Left cardiac atrium (tissue), 4 donors: Measurements from ENCODE around the gene MON2. TPM values are rescaled to one million over a fixed set of nuclear protein-coding genes. Genes with fewer than 3 reads are reported as not detected.
A peak's percentile ranks its signal among the peaks of the same experiment; 100 is the strongest.
"Not testable (repeated sequence)": the region's sequence is repeated elsewhere in the genome, so short reads cannot be mapped to it uniquely, and the experiment has no call there.

Experiments
- ATAC-seq, 2 donors: fragments of 200-7000 bp; cut with Tn5 transposase; one replicate each; pipeline ENCODE4 v1.9.1; 2020; ENCODE audit warnings: mild to moderate bottlenecking in 2 of 2, moderate library complexity in 2 of 2
- DNase-seq: peaks from one replicate; pipeline ENCODE4 v3.0.0-alpha.2; 2020
- intact Hi-C, 2 donors: fragments of 100-400 bp; cut with DNase I; formaldehyde crosslinking; loops; one replicate each; pipeline versions ENCODE4 v1.14.1 to v1.15.1; 2022 to 2023
- total RNA-seq, 2 donors: library from RNA; stranded (reverse); fragmentation: NEBNext Ultra II Directional; extraction: Animal tissue kit (Norgen Biotek cat#: 25700); gene quantifications; one replicate each; pipeline ENCODE4 v1.2.1, GENCODE V29; 2021
- donor health status: DM: no; HTN: yes; CAD: no.
- donor health status: DM: no; HTN: yes; CAD: no; lungs with severe emphysema.
- donor health status: DM: yes; HTN: yes; CAD: no.
- donor health status: Dilated cardiomyopathy.

The MON2 gene
- total RNA-seq, 2 donors from 2014 or later, result 21.3 to 27.0 TPM

DNA sequence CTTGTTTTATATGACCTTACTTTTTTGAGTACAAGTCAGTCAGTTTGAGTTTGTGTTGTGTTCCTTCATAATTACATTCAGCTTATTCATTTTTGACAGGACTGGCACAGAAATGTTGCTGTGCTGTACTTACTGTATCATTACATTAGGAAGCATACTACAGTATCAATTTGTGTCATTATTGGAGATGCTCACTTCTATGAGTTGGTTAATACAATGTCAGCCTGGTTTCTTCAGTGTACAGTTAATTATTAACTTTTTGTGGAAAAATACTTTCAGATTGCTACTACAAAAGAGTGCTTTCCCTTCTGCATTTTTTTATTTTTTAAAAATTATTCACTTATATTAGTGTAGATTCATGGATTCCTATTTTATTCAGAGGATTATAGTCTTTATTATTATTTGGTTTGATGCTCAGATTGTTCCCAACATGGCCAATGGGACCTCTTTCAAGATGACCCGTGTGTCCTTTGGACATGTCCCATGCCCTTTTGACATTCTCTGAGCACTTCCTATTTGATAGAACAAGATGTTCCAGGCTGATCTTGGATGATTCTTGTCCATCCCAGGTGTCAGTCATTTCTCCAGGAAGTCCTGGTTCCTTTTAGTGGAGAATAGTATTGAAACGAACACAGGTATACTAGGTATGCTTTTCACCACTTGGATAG, 66.6 kb downstream of the MON2 start:
- DNase-seq (no peak), ATAC-seq (no peak)
- intact Hi-C loops, result no loop called here

DNA sequence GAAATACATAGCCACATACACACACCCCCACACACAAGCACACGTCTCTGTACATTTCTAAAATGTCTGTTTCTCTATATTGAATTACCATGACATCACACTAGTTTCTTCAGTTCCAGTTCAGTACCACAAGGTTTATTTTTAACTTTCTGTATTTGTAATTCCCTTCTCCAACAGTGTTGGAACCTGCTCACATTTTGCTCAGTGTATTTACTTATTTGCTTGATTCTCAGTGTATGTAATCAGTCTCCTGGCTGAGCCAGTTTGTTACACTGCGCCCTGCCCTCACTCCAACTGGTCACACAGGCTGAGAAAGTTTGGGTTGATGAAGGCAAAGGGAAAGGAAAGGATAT, 67.1 kb downstream of the MON2 start:
- intact Hi-C loops, result no loop called here
- DNase-seq (no peak), ATAC-seq (no peak)

DNA sequence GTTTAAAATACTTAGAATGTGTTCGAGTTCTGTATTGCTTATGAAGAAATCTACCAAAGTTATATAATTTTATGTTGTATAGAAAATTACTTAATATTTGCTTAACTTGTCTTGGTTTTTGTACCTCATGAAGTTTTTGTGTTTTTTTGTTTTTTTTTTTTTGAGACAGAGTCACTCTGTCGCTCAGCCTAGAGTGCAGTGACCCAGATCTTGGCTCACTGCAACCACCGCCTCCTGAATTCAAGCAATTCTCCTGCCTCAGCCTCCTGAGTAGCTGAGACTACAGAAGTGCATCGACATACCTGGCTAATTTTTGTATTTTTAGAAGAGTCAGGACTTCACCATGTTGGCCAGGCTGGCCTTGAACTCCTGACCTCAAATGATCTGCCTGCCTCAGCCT, 69.9 kb downstream of the MON2 start:
- no peak for ATAC-seq
- DNase-seq, result no peak
- intact Hi-C loops, result no loop called here

DNA sequence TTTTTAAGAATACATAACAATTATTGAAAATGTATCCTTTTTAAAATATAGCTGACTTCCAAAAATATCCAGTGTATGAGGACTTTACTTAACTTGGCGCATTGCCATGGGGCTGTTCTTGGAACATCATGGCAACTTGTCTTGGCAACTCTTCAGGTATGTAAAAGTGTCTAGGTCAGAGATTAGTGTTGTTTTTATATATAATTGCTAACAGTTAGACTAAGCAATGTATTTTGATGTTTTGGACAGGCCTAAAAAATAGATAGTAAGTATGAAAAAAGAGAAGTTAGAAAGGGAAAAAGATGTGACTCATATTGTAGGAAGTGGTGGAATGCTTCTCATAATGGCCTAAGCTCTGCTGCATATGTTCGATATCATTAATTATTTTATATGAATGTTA, 70.9 kb downstream of the MON2 start:
- peak; percentile 61 to 83 for ATAC-seq
- intact Hi-C loops, result no loop called here
- DNase-seq, result peak; percentile 58

DNA sequence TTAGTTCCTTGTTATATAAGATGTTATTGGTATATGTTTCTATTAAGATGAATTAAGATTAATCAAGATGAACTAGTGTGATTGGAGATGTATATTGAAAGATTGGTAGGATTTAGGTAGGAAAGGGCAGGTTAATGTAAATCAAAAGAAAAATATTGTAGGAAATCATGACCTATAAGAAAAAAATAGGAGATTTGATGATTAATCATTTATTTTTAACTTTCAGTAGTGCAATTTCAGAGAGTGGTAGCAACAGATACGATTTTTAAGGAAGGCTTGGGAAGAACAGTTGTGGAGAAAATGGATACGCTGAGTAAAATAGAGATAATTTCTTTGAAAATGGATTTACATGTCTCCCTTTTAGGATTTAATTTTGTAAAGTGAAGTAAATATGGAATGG, 73.7 kb downstream of the MON2 start:
- no peak for DNase-seq
- intact Hi-C loops, result no loop called here
- ATAC-seq, result no peak

DNA sequence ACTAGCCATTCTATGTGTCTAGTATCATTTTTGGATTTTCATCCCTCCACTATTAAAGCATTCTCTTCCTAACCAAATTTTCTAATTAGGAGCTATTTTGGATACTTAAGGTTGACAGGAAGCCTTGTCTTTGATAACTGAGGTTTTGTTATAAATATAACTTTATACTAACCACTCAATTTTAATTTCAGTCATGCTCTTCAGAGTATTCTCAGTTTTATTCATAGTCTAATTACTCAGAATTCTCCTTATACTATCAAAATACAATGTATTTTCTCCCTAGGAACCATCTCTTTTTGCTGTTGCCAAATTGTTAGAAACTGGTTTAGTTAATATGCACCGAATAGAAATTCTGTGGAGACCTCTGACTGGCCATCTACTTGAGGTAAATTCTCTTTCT, 76.2 kb downstream of the MON2 start:
- DNase-seq (no peak), ATAC-seq (no peak)
- intact Hi-C loops, result no loop called here

DNA sequence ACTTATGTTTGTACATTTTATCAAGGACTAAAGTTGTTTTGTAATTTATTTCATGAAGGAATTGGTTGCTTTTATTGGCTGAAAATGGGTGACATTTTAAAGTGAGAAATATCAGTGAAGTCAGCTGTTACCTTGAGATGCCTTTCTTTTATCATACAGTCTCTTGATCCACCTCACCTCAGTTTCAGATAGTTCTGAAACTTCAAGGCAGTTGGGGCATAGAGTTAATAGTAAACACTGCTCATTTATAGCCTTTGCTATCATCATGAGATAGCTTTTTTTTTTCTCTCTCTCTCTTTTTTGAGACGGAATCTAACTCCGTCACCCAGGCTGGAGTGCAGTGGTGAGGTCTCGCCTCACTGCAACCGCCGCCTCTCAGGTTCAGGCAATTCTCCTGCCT, 76.7 kb downstream of the MON2 start:
- no peak for ATAC-seq
- intact Hi-C loops, result no loop called here
- DNase-seq, result no peak

DNA sequence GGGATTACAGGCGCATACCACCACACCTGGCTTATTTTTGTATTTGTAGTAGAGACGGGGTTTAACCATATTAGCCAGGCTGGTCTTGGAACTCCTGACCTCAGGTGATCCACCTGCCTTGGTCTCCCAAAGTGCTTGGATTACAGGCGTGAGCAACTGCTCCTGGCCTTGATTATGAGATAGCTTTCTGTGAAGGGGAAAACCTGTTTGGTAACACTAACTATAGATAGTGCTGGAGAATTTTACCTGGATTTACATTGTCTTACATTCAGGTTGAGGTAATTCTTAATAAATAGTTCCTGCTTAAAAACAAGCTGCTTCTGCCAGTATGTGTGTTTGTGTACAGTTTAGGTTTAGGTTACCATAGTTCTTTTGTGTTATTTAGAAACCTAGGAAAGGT, 77.1 kb downstream of the MON2 start:
- ATAC-seq (no peak), DNase-seq (no peak)
- intact Hi-C loops, result no loop called here

DNA sequence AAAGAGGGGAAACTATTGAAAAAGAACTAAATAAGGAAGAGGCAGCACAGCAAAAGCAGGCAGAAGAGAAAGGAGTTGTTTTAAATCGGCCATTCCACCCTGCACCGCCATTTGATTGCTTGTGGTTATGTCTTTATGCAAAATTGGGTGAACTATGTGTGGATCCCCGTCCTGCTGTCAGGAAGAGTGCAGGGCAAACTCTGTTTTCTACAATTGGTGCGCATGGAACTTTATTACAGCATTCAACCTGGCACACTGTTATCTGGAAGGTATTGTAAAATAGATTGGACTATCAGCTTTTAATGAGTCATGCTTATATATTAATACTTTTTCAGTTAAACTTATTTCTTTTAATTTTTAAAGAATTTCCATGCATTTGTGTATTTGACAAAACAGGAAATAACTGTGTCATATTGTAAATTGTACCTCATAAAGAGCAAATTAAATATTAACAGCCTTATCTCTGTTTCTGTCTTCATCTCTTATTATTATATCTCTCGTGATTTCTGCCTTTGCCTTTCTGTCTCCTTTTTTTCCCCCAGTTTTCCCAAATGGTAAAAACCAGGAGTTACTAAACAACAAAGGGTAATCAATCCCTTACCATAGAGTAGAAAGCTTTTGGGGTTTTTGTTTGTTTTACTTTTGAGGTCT, 86.4 kb downstream of the MON2 start:
- ATAC-seq, result no peak
- DNase-seq, result no peak
- intact Hi-C loops, result no loop called here

DNA sequence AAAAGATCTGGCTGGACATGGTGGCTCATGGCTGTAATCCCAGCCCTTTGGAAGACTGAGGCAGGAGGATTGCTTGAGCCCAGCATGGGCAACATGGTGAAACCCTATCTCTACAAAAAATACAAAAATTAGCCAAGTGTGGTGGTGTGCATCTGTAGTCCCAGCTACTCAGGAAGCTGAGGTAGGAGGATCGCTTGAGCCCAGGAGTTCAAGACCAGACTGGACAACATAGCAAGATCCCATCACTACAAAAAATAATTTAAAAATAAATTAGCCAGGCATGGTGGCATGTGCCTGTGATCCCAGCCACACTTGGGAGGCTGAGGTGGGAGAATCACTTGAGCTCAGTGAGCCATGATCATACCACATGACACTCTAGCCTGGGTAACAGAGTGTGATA, 92.7 kb downstream of the MON2 start:
- intact Hi-C loops, DNase-seq, ATAC-seq: not testable (repeated sequence)

DNA sequence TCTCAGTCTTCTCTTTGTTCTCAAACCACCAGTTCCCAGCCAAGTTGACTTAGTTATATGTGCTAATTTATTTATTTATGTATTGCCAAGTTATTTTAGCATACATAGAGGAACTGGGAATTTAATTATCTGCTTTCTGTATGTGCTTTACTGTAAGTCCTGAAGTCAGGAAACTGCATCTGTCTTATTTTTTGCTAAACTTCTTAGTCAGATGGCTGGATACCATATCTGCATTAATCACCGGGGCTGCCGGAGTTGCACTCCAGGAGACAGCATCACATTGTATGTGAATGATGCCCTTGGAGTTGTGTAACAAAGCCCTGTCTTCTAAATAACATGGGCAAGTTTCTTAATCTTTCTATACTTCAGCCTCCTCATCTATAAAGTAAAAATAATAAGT, 96.2 kb downstream of the MON2 start:
- ATAC-seq (no peak), DNase-seq (no peak)
- intact Hi-C loops, result no loop called here

DNA sequence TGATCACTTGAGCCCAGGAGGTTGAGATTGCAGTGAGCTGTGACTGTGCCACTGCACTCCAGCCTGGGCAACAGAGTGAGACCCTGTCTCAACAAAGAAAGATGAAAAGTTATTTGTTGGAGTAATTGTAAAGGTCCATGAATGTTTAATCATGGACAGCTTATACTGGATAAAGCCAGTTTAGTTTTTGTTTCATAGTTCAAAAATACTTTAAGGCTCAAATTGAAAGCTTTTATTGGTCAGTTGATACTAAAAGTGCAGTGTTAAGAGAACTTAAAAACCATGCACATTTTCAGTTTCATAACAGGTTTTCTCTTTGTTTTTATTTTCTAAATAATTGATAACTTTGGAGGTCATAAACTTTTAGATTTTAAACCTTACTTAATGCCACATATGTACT, 108.4 kb downstream of the MON2 start:
- intact Hi-C loops, result no loop called here
- ATAC-seq (no peak), DNase-seq (no peak)

DNA sequence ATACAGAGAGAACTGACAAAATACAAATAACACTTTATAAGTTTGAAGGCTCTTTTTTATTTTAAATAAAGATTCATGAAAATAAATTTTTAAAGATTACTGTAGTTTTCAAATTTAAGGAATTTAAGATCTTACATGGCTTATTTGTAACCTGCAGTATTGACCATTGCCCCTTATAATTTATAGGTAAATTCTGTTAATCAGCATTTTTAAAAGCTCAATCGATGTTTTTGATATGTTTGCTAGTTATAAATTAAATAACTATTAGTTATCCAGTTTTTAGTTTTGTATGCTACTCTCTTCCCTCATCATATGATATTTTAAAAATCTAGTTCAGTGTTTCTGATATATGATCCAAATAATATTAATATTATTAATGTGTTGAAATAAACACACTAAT, 109.9 kb downstream of the MON2 start:
- DNase-seq, result no peak
- ATAC-seq, result no peak
- intact Hi-C loops, result no loop called here

DNA sequence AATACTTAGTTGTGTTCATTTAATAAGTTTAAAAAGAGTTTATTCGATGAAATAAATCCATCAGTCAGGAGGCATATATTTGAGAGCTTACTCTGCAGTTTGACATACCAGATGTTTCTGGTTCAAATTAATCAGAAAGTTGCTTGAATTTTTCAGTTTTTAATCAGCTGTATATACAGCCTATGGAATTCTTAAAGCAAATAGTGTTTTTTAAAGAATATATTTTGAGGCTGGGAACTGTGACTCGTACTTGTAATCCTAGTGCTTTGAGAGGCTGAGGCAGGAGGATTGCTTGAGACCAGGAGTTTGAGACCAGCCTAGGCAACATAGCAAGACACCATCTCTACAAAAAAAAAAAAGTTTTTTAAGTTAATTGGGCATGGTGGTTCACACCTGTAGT, 112.1 kb downstream of the MON2 start:
- intact Hi-C loops, result no loop called here
- no peak for ATAC-seq

DNA sequence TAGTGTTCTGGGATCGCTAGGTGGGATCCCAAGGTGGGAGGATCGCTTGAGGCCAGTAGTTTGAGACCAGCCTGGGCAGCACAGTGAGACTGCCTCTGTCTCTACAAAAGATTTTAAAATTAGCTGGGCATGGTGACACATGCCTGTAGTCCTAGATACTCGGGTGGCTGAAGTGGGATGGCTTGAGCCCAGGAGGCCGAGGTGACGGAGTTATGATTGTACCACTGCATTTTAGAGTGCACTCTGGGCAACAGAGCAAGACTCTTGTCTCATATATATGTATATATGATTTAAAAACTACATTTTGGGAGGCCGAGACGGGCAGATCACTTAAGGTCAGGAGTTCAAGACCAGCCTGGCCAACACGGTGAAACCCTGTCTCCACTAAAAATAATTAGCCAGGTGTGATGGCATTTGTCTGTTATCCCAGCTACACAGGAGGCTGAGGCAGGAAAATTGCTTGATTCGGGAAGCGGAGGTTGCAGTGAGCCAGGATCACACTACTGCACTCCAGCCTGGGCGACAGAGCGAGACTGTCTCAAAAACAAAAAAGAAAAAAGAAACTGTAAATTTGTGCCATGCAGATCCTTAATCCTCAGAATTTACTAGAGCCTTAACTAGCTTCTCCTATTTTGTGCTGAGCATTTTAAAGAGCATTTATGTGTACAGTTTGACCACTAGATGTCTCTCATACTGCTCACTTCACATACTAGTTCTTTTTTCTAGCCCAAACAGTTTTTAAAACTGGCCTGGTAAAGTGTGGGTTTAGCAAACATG, 114.8 kb downstream of the MON2 start:
- DNase-seq (peak; percentile 28), ATAC-seq (peak; percentile 89 to 91)
- intact Hi-C loops, result loop anchor here (2.0 to 5.0 kb wide), 2 partner anchors 213 to 486 kb away; no protein-coding TSS in a partner anchor

More for the DNA sequence above, 112.1 kb downstream of the MON2 start:
- no peak for DNase-seq

DNA sequence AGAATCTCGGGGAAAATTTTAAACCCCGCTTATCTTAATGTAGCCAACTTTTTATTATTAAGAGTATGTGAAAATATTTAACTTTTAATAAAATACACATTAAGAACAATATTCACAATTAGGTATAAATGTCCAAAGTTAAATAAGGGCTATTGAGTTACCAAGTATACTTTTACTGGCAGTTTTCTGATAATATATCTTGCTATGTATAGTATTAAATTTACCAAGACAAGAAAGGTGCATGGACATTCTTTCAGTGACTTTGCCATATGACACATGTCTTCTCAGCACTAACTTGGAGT, 115.4 kb downstream of the MON2 start:
- ATAC-seq (no peak), DNase-seq (no peak)
- intact Hi-C loops, result loop anchor here in 1 of 2 donors (5.0 kb wide), 1 partner anchor 485 kb away; no protein-coding TSS in a partner anchor

DNA sequence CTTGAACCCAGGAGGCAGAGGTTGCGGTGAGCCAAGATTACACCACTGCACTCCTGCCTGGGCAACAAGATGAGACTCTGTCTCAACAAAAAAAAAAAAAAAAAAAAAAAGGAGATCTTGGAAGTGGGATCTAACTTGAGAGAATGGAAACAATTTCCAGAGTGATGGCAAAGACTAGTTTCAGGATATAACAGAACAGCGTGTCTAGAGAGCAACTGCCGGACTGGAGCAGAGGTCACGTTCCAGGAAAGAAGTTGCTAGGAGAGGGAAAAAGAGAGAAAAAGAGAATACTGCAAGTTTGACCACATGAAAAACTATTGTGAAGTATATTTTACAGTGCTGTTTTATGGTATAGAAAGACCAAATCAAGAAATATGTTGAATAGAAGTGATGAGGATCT, 118.0 kb downstream of the MON2 start:
- DNase-seq, result peak; percentile 23
- intact Hi-C loops, result loop anchor here in 1 of 2 donors (5.0 kb wide), 1 partner anchor 483 kb away; no protein-coding TSS in a partner anchor
- no peak for ATAC-seq

DNA sequence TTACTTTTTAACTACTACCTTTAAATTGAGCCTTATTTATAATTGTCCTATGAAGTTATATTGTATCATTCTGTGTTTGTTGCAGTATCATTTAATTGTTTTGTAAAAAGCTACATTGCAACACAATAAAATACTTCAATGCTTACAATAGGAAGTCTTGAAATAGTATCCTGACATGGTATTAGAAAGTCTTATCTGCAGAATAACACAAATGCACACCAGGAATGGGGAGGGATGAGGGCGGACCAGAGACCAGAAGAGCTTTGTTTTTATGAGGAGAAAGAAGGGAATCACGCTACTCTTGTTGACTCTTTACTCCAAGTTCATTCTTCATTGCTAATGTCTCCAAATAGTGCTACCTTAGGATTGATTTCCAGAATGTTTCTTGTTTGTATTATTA, 120.2 kb downstream of the MON2 start:
- no peak for ATAC-seq
- intact Hi-C loops, result no loop called here
- no peak for DNase-seq

DNA sequence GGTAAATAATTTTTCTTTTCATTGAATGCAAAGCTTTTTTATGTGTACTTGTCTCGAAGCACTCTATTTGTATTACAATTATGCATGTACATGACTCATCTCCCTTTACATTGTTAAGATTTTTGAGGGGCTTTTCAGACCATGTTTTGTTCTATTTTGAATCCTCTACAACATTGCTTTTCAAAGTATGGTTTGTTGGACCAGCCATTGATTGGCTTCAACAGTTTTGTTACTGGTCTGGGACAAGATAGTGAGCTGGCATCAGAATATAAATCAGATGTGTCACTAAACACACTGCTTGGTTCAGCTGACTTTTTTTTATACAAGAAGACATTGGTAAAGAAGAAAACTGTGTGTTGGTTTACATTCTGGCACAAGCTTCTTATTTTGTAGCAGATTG, 122.3 kb downstream of the MON2 start:
- ATAC-seq, result no peak
- DNase-seq, result no peak

DNA sequence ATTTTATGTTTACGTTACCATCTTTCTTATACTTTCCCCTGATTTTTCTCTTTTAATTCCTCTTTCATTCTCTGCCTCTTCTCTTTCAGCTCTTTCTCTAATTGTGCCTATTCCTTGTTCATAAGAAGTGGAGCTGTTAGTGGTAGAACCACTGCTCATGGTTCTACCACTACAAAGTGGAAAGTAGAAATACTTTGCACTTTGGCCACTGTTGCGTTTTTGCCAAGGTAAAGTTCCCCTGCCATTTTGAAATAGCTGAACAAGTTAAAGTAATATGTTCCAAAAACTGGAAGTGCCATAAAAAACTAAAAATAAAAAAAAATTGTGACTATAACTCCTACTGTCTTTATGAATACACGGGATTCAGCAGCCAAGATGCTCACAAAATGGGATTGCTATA, 130.6 kb downstream of the MON2 start:
- intact Hi-C loops, result no loop called here
- DNase-seq (no peak), ATAC-seq (no peak)

More for the DNA sequence above, 122.3 kb downstream of the MON2 start:
- intact Hi-C loops, result no loop called here

DNA sequence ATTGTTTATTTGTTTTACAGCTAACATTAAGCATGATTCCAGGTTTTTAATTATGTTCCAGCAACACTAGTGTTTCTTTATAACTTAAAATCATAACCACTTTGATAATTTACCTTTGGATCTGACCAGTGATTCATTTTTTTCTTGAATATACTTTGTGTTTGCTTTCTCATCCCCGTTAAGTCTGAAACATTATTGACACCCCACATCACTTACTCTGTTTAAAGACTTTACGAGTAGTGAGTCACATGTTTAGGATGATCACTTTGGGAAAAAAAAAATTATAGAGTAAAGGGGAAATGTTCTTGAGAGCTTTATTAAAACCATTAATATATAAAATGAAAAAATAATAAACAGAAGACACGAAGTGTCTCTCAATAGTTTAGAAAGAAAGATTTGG, 132.2 kb downstream of the MON2 start:
- ATAC-seq (no peak), DNase-seq (no peak)
- intact Hi-C loops, result no loop called here
